Epithelial cell of proximal tubule (primary cell): Measurements from ENCODE around the gene EMC1. TPM values are rescaled to one million over a fixed set of nuclear protein-coding genes. Genes with fewer than 3 reads are reported as not detected.
"Not testable (repeated sequence)": the region's sequence is repeated elsewhere in the genome, so short reads cannot be mapped to it uniquely, and the experiment has no call there.

ENCODE experiments used
- DNase-seq: peaks from one replicate; pipeline ENCODE4 v3.0.0-alpha.2; 2011; ENCODE audit warnings: low read depth
- H3K4me3 ChIP-seq: 2 replicates; pipeline ENCODE4 v1.5.1; 2011; ENCODE audit warnings: low read depth, mild to moderate bottlenecking, low read length
- total RNA-seq: library from RNA; depleted of rRNA; stranded (reverse); fragments of >200 nt; gene quantifications from 2 replicates; pipeline ENCODE4 v1.2.3, GENCODE V29; 2015
- TF ChIP-seq, protein P1 (sequence below): conservative IDR thresholded peaks from 2 replicates; pipeline ENCODE4 v1.5.1; 2012; ENCODE audit warnings: low read depth, mild to moderate bottlenecking, low read length

The EMC1 gene
- total RNA-seq, 1 donor from 2014 or later = 28.8 TPM

DNA sequence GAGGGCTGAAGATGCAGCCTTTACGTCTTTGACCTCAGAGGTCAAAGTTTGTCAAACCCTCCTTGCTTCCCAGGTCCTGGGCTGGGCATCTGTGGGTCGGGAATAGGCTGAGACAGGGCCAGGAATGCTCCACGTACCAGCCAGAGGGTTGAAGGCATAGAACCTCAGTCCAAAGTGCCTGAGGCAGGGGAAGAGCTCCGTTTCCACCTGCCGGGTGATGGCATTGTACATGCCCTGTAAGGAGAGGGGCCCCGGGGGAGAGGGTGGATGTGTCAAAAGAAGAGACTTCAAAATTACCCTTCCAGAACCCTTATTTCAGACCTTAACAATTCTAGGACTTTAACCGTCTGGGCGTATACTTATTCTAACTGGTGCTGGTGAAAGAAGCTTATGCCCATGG, 33.6 kb upstream of the EMC1 start:
- no peak for DNase-seq
- H3K4me3 ChIP-seq = no peak overlapping the region
- TF ChIP-seq, protein P1, sequence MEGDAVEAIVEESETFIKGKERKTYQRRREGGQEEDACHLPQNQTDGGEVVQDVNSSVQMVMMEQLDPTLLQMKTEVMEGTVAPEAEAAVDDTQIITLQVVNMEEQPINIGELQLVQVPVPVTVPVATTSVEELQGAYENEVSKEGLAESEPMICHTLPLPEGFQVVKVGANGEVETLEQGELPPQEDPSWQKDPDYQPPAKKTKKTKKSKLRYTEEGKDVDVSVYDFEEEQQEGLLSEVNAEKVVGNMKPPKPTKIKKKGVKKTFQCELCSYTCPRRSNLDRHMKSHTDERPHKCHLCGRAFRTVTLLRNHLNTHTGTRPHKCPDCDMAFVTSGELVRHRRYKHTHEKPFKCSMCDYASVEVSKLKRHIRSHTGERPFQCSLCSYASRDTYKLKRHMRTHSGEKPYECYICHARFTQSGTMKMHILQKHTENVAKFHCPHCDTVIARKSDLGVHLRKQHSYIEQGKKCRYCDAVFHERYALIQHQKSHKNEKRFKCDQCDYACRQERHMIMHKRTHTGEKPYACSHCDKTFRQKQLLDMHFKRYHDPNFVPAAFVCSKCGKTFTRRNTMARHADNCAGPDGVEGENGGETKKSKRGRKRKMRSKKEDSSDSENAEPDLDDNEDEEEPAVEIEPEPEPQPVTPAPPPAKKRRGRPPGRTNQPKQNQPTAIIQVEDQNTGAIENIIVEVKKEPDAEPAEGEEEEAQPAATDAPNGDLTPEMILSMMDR = no peak

DNA sequence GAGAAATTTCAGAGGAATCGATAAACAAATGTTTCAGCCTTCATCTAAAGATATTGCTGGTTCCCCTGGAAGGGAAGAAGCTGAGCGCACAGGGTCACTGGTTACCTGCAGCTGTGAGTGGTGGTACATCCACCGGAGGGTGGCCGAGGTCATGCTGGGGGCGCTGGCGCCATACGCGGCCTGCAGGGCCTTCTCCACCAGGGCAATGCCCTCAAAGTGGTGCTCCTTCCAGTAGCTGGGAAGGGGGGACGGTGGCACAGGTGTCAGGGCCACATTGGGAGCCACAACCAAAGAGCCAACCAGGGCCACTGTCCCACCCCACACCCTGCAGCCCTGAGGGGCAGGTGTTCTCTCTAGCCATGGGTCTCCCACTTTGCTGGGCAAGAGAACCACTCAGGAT, 32.6 kb upstream of the EMC1 start:
- TF ChIP-seq, protein P1 = no peak
- no peak overlapping the region for H3K4me3 ChIP-seq
- DNase-seq = no peak

DNA sequence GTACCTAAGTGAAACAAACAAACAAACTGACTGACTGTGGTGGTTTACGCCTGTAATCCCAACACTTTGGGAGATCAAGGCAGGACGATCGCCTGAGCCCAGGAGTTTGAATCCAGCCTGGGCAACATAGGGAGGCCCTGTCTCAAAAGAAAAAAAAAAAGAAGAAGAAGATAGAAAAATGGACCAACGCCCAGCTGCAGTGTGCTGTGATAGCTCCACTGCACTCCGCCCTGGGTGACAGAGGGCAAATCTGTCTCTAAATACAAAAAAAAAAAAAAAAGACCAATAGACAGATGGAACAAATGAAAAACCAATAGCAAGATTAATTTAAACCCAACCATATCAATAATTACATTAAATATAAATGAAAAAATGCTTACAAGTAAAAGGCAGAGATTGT, 23.3 kb upstream of the EMC1 start:
- DNase-seq = no peak
- H3K4me3 ChIP-seq = no peak overlapping the region
- TF ChIP-seq, protein P1 = no peak

DNA sequence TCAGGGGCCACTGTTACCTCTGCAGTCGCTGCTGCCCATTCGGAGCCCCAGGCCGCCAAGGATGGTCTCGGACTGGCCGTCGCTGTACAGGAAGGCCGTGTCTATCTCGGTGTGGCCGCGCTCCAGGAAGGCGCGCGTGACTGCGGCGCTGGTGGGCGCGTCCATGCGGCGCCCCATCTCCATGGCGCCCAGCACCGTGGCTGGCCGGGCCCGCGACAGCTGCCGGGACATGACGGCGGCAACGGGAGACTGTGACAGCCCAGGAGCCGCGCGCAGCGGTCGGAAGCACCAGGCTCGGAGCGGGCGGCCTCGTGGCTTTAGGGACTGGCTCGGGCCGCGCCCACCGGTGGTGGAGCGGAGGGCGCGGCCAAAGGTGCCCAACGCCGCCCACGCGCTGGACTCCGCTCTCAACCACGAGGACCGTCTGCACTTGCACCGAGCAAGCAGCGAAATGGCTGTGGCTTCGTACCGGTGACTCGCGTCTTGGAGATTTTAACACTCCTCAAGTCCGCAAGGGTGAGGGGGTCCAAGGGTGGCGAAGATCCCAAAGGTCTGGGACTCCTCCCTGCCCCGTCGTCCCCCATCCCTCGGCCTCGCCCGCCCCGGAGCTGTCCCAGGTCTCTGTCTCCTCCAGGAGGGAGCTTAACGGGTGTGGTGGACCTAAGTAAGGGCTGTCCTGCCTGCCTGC, 22.7 kb upstream of the EMC1 start:
- peak overlapping the region; percentile 24 for H3K4me3 ChIP-seq

DNA sequence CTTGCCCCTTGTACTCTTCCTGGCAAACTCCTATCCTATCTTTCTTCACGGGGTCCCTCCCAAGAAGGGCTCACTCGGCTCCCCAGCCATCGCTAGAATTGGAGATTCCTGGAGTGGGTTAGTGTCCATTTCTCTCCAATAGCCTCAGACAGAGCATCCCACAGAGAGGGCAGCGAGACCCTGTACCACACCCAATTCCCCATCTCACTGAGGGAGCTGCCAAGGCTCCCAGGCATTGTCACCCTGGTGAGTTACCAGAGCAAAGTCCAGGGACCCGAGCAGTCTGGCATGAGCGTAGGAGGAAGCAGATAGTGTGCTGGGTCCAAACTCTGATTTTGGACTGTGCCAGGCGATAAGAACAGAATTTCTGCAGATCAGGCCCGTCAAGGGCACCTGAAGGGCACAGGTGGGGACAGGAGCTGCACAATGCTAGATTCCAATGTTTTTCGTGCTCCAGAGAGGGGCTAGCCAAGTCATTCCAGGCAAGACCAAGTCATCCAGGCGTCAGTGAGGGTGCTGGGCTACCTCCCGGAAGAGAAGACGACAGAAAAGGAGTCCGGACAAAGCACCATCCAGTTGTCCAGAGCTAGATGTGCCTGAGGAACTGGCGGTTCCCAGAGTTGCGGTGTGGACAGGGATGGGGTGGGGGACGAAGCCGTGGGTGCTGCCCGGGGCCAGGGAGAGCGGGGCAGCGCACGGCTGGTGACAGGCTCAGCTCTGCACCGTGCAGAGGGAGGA, 22.0 kb upstream of the EMC1 start:
- no peak for DNase-seq
- peak overlapping the region; percentile 16 for H3K4me3 ChIP-seq
- TF ChIP-seq, protein P1 = no peak

More for the DNA sequence above, 22.7 kb upstream of the EMC1 start:
- not testable (repeated sequence) for DNase-seq

DNA sequence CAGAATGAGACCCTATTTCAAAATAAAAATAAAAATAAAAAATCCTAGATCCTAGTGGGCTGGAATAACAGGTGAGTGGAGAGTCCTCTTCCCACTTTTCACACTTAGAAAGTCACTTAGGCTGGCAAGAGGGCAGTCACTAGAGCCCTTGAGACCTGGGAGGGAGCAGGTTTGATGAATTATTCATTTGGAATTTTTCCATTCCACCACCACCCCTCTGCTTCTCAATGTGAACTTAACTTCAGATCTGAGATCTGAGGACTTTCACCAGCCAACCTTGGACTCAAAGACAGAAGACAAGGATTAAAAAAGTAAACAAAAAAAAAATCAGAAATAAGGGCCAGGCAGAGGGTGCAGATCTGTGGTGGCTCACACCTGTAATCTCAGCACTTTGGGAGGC, 20.7 kb upstream of the EMC1 start:
- TF ChIP-seq, protein P1 = no peak
- H3K4me3 ChIP-seq = no peak overlapping the region
- no peak for DNase-seq

DNA sequence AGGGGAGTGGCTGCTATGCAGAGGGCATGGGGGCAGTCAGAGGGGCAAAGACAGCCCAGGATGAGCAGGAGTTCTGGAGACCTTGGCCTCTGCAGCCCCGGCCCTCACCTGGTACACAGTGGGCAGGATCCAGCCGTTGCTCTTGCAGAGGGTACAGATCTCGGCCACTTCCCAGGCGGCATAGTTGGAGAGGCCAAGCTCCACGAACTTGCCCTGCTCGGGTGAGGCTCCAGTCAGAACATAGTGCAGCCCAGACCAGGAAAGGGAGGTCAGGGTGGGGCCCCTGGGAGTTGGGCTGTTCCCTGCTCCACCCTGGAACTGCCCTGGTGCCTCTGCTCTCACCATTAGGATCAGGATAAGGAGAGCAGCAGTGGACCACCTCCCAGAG, 19.0 kb upstream of the EMC1 start:
- not testable (repeated sequence) for H3K4me3 ChIP-seq, DNase-seq
